ENCODE measurements around the gene RUSC1.

GRCh38 chr1:155322571-155322952 is 1.9 kb downstream of the RUSC1 start:
- TF ChIP-seq CTCF (IDR thresholded peaks at IDR 0.05) (no peak), POLR2A (IDR thresholded peaks at IDR 0.05) (no peak)

Measured in adrenal gland (tissue), 5 donors.